SU-DHL-6 (cell line): Measurements from ENCODE around the gene ECT2.

Source experiments
- H2AFZ ChIP-seq: fragments of 200-600 bp; sonication (generic); 2 replicates; pipeline ENCODE4 v1.6.1; 2014; ENCODE audit warnings: low read depth, mild to moderate bottlenecking, moderate library complexity, mixed read lengths, antibody characterized with exemption, low read length; ENCODE audit not compliant: severe bottlenecking
- H3F3A ChIP-seq: fragments of 200-600 bp; shearing (Covaris generic); 2 replicates; pipeline ENCODE4 v1.6.0; 2016; ENCODE audit warnings: antibody characterized with exemption, mild to moderate bottlenecking; ENCODE audit not compliant: insufficient read depth
- H3K27ac ChIP-seq: fragments of 200-600 bp; sonication (generic); 2 replicates; pipeline ENCODE4 v1.5.1; 2016; ENCODE audit warnings: low read depth, mild to moderate bottlenecking, low read length, moderate library complexity, mixed read lengths
- H3K27me3 ChIP-seq: fragments of 200-600 bp; sonication (generic), shearing (Covaris generic); 2 replicates; pipeline ENCODE4 v1.6.0; 2014; ENCODE audit warnings: mild to moderate bottlenecking, low read length
- H3K36me3 ChIP-seq: fragments of 200-600 bp; sonication (generic); 2 replicates; pipeline ENCODE4 v1.6.1; 2014; ENCODE audit warnings: mild to moderate bottlenecking, low read length, mixed read lengths
- H3K4me2 ChIP-seq: fragments of 300-600, 200-600 bp; shearing (Covaris generic), sonication (generic); 2 replicates; pipeline ENCODE4 v1.6.0; 2014; ENCODE audit warnings: low read length, low read depth, mild to moderate bottlenecking; ENCODE audit not compliant: poor library complexity, severe bottlenecking
- H3K4me3 ChIP-seq: fragments of 200-600 bp; sonication (generic); 2 replicates; pipeline ENCODE4 v1.5.1; 2014; ENCODE audit warnings: antibody characterized with exemption, low read length, mild to moderate bottlenecking, mixed read lengths; ENCODE audit not compliant: insufficient read depth, poor library complexity, severe bottlenecking
- H3K79me2 ChIP-seq: fragments of 200-600 bp; sonication (generic); 2 replicates; pipeline ENCODE4 v1.6.1; 2014; ENCODE audit warnings: mild to moderate bottlenecking, low read length, moderate library complexity; ENCODE audit not compliant: insufficient read depth
- H3K9ac ChIP-seq: fragments of 200-600 bp; sonication (generic); 2 replicates; pipeline ENCODE4 v1.7.0; 2014; ENCODE audit warnings: mild to moderate bottlenecking, low read length
- H3K9me2 ChIP-seq: fragments of 200-600 bp; sonication (generic); replicated peaks from 2 replicates; pipeline ENCODE4 v1.6.1; 2014; ENCODE audit warnings: low read length; ENCODE audit not compliant: insufficient read depth
- H3K9me3 ChIP-seq: fragments of 200-600 bp; sonication (generic); 2 replicates; pipeline ENCODE4 v1.6.1; 2014; ENCODE audit warnings: low read length, mixed read lengths; ENCODE audit not compliant: insufficient read depth
- H4K20me1 ChIP-seq: fragments of 200-600 bp; sonication (generic); 2 replicates; pipeline ENCODE4 v1.6.1; 2014; ENCODE audit warnings: low read depth, mild to moderate bottlenecking, antibody characterized with exemption, low read length, moderate library complexity, mixed read lengths
- EZH2phosphoT487 ChIP-seq: fragments of 200-600 bp; sonication (generic), shearing (Covaris generic); conservative IDR thresholded peaks from 2 replicates; pipeline ENCODE4 v1.6.1; 2018; ENCODE audit warnings: mild to moderate bottlenecking, antibody characterized with exemption, low read length, moderate library complexity, mixed read lengths
- TF ChIP-seq, protein P1 (sequence below): fragments of 200-600 bp; sonication (generic); IDR thresholded peaks from one replicate; pipeline ENCODE4 v1.5.1; 2017; ENCODE audit warnings: antibody characterized with exemption, mild to moderate bottlenecking, low read length, moderate library complexity; ENCODE audit not compliant: insufficient read depth, poor library complexity, severe bottlenecking

Gene ECT2

DNA sequence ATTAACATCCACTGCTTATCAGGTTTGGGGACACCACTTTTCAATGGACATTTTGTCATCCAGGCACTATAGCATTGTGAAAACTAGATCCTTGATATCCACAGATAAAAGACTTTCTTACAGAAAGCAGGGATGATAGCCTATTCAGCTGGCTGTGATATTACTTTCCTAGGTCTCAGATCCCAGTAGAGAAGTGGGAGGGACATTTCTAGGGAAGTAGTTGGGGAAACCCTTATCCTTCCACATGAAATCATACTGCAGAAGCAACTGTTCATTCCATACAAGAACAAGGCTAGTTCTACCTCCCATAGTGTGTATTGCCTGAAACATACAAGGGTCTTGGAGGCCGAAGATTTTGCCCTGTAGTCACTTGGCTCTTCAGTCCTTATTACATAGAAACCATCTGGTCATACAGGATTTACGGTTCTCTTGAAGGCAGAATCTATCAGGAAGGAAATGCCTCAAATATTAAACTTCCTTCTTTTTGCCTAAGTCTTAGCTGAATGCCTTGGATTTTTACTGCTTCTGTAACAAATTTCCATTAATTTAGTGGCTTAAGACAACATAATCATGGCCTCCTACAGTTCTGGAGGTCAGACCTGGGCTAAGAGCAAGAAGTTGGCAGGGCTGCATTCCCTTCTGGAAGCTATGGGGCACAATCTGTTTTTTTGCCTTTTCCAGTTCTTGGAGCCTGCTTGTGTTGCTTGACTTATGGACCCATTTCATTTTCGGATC, 119.4 kb downstream of the ECT2 start:
- no peaks in the 10 kb centered on the region for H3F3A ChIP-seq
- no peak for TF ChIP-seq EZH2phosphoT487
- TF ChIP-seq, protein P1, sequence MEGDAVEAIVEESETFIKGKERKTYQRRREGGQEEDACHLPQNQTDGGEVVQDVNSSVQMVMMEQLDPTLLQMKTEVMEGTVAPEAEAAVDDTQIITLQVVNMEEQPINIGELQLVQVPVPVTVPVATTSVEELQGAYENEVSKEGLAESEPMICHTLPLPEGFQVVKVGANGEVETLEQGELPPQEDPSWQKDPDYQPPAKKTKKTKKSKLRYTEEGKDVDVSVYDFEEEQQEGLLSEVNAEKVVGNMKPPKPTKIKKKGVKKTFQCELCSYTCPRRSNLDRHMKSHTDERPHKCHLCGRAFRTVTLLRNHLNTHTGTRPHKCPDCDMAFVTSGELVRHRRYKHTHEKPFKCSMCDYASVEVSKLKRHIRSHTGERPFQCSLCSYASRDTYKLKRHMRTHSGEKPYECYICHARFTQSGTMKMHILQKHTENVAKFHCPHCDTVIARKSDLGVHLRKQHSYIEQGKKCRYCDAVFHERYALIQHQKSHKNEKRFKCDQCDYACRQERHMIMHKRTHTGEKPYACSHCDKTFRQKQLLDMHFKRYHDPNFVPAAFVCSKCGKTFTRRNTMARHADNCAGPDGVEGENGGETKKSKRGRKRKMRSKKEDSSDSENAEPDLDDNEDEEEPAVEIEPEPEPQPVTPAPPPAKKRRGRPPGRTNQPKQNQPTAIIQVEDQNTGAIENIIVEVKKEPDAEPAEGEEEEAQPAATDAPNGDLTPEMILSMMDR = no peak
- no peaks in the 10 kb centered on the region for H3K36me3 ChIP-seq
- H3K79me2 ChIP-seq = no peaks in the 10 kb centered on the region
- no peak overlapping the region for H3K4me2 ChIP-seq
- H3K9me3 ChIP-seq = no peaks in the 10 kb centered on the region
- no peak overlapping the region for H3K27ac ChIP-seq
- H3K9me2 ChIP-seq = no peaks in the 10 kb centered on the region
- H3K27me3 ChIP-seq = no peaks in the 10 kb centered on the region
- H4K20me1 ChIP-seq = no peaks in the 10 kb centered on the region
- no peak overlapping the region for H3K4me3 ChIP-seq
- no peak overlapping the region for H2AFZ ChIP-seq
- no peak overlapping the region for H3K9ac ChIP-seq
